RPMI7951 (cell line): ENCODE results near the gene DUS2. TPM values are rescaled to one million over a fixed set of nuclear protein-coding genes. Genes with fewer than 3 reads are reported as not detected.

Experiments used
- DNase-seq: peaks from one replicate; pipeline ENCODE4 v3.0.0-alpha.2; 2012; ENCODE audit warnings: low read depth
- total RNA-seq: library from RNA; depleted of rRNA; stranded (reverse); fragments of >200 nt; shearing (Covaris generic); gene quantifications from 2 replicates; pipeline ENCODE4 v1.2.3, GENCODE V29; 2014

Gene DUS2
- total RNA-seq, 1 experiment from 2014 or later, result 18.7 TPM

GRCh38 chr16:68046106-68046505, 23.0 kb downstream of the DUS2 start:
- DNase-seq, result no peak

- no peak for DNase-seq
Measured at GRCh38 chr16:68047987-68048386, 24.9 kb downstream of the DUS2 start.

GRCh38 chr16:68049449-68049848, 26.4 kb downstream of the DUS2 start:
- DNase-seq, result no peak

- DNase-seq, result no peak
Measured at GRCh38 chr16:68055395-68055794, 32.3 kb downstream of the DUS2 start.

- DNase-seq, result no peak
Measured at GRCh38 chr16:68059804-68060203, 36.7 kb downstream of the DUS2 start.

- no peak for DNase-seq
Measured at GRCh38 chr16:68061396-68061795, 38.3 kb downstream of the DUS2 start.

GRCh38 chr16:68062910-68063393, 39.9 kb downstream of the DUS2 start:
- DNase-seq, result no peak

GRCh38 chr16:68064791-68065365, 41.8 kb downstream of the DUS2 start:
- DNase-seq, result peak; percentile 55

GRCh38 chr16:68065716-68066305, 42.7 kb downstream of the DUS2 start:
- DNase-seq, result no peak

- DNase-seq, result no peak
Measured at GRCh38 chr16:68066763-68067162, 43.7 kb downstream of the DUS2 start.

GRCh38 chr16:68068926-68069325, 45.8 kb downstream of the DUS2 start:
- DNase-seq, result no peak

- no peak for DNase-seq
Measured at GRCh38 chr16:68069511-68070248, 46.6 kb downstream of the DUS2 start.

GRCh38 chr16:68070249-68070730, 47.2 kb downstream of the DUS2 start:
- DNase-seq, result no peak

- DNase-seq, result no peak
Measured at GRCh38 chr16:68070806-68071517, 47.9 kb downstream of the DUS2 start.

GRCh38 chr16:68071518-68071901, 48.4 kb downstream of the DUS2 start:
- no peak for DNase-seq

GRCh38 chr16:68072038-68072695, 49.1 kb downstream of the DUS2 start:
- DNase-seq, result peak; percentile 50

GRCh38 chr16:68073902-68074760, 51.0 kb downstream of the DUS2 start:
- DNase-seq, result no peak

GRCh38 chr16:68074850-68075555, 51.9 kb downstream of the DUS2 start:
- no peak for DNase-seq

GRCh38 chr16:68075980-68076379, 52.9 kb downstream of the DUS2 start:
- DNase-seq, result no peak

GRCh38 chr16:68076560-68076959, 53.5 kb downstream of the DUS2 start:
- no peak for DNase-seq
